DND-41 (cell line): Measurements from ENCODE around the gene ADORA2B.

Experiments used
- CTCF ChIP-seq: IDR thresholded peaks from 2 replicates; pipeline ENCODE4 v1.5.1; 2012; ENCODE audit warnings: borderline replicate concordance, low read length, moderate library complexity, mild to moderate bottlenecking; ENCODE audit not compliant: poor library complexity, severe bottlenecking; ENCODE audit errors: extremely low read depth
- EZH2 ChIP-seq: IDR thresholded peaks from 3 replicates; pipeline ENCODE4 v1.6.1; 2012; ENCODE audit warnings: borderline replicate concordance, low read depth, mild to moderate bottlenecking, moderate library complexity, low read length, inconsistent platforms; ENCODE audit not compliant: severe bottlenecking

- TF ChIP-seq CTCF (no peak), EZH2 (no peak)
These were observed 51.4 kb downstream of the ADORA2B start for GRCh38 chr17:15996322-15996721.
